Activated CD8-positive, alpha-beta memory T cell treated with anti-CD3 and anti-CD28 coated beads, Interleukin-2, amount 10 ng/mL, durations not matched to agents 7 days and 5 days (primary cell): ENCODE measurements around the gene OR11H6. TPM values are rescaled to one million over a fixed set of nuclear protein-coding genes. Genes with fewer than 3 reads are reported as not detected.
"Not testable (repeated sequence)": the region's sequence is repeated elsewhere in the genome, so short reads cannot be mapped to it uniquely, and the experiment has no call there.

Experiments used
- ATAC-seq: fragments of 150-1000 bp; cut with Tn5 transposase; one replicate; pipeline ENCODE4 v1.10.0; 2021; ENCODE audit warnings: moderate library complexity
- CTCF ChIA-PET: fragments of 350-600 bp; sonication (Branson Sonifier 250); formaldehyde crosslinking; loops from one replicate; lab custom pipeline; 2021; ENCODE audit warnings: antibody characterized with exemption; lab: Charles Lee
- DNase-seq: peaks from one replicate; pipeline ENCODE4 v3.0.0-alpha.2; 2020
- H3K27ac Mint-ChIP-seq: one replicate; pipeline ENCODE4 v1.8.0; 2021; ENCODE audit warnings: mild to moderate bottlenecking, mixed read lengths
- H3K27me3 Mint-ChIP-seq: one replicate; pipeline ENCODE4 v1.8.0; 2021; ENCODE audit warnings: mixed read lengths
- H3K36me3 Mint-ChIP-seq: one replicate; pipeline ENCODE4 v1.8.0; 2021; ENCODE audit warnings: mild to moderate bottlenecking, mixed read lengths
- H3K4me1 Mint-ChIP-seq: one replicate; pipeline ENCODE4 v1.8.0; 2021; ENCODE audit warnings: mixed read lengths
- H3K4me3 Mint-ChIP-seq: one replicate; pipeline ENCODE4 v1.8.0; 2021; ENCODE audit warnings: mild to moderate bottlenecking, moderate library complexity, mixed read lengths
- H3K9me3 Mint-ChIP-seq: one replicate; pipeline ENCODE4 v1.8.0; 2022; ENCODE audit warnings: low read depth, mixed read lengths
- total RNA-seq, 2 experiments: library from RNA; stranded (reverse); gene quantifications; one replicate each; pipeline ENCODE4 v1.2.3, GENCODE V29; 2021

The OR11H6 gene
- total RNA-seq, 2 experiments from 2014 or later = not detected

DNA sequence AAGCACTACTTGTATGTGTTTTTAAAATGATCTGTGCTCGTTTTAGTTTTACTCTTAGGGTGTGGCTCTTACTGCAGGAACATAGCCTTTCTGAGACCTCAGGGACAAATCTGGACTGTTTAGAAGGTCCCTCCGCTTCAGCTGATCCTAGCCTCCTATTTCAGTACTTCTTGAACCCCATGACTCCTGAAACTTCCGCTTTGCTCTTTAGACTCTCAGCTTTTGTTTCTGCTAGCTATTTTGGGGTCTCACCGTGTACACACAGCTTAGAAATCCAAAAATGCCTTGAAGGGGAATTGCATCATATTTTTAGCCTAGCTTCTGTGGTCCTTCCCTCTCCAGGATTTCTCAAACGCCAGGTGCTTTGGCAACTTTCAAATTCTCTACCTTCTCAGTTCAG lies 24.5 kb upstream of the OR11H6 start:
- Mint-ChIP-seq H3K27me3 (peaks cover 12% of the 10 kb centered on the region), H3K4me1 (no peaks in the 10 kb centered on the region), H3K9me3 (no peaks in the 10 kb centered on the region), H3K36me3 (no peaks in the 10 kb centered on the region), H3K27ac (no peak overlapping the region), H3K4me3 (no peak overlapping the region)
- no peak for DNase-seq
- no peak for ATAC-seq
- CTCF ChIA-PET = no interaction called here

DNA sequence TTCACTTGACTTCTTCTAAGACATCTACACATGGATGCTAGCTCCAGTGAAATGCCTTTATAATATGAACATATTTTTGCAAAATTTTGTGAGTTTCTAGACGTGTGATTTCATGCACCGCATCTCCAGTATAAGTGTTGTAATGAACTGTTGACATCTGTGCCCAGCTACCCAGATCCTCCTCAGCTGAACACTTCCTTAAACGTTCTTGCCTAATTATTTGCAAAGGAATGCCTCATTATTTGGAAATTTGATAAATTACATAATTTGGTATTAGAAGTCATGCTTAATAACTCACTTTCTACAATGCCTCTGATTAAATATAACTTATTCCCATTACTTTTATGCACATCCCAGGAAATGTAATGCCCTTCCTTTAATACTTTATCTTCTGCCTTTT lies 18.8 kb upstream of the OR11H6 start:
- Mint-ChIP-seq H3K27ac (no peak overlapping the region), H3K4me3 (no peak overlapping the region), H3K36me3 (no peaks in the 10 kb centered on the region), H3K27me3 (peaks cover 6% of the 10 kb centered on the region), H3K4me1 (no peaks in the 10 kb centered on the region), H3K9me3 (no peaks in the 10 kb centered on the region)
- DNase-seq (no peak), ATAC-seq (no peak)
- CTCF ChIA-PET = no interaction called here

DNA sequence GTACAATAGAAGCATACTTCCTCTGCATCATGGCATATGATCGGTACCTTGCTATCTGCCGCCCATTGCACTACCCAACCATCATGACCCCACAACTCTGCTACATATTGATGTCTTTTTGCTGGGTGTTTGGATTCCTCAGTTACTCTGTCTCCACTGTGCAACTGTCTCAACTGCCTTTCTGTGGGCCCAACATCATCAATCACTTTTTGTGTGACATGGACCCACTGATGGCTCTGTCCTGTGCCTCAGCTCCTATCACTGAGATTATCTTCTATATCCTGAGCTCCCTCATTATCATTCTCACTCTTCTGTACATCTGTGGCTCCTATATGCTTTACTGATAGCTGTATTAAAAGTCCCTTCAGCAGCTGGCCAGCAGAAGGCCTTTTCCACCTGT lies 13.9 kb upstream of the OR11H6 start:
- no peaks in the 10 kb centered on the region for H3K9me3 Mint-ChIP-seq
- DNase-seq (no peak), ATAC-seq (no peak)
- no peaks in the 10 kb centered on the region for H3K4me1 Mint-ChIP-seq
- peaks cover 4% of the 10 kb centered on the region for H3K27me3 Mint-ChIP-seq
- H3K36me3 Mint-ChIP-seq = no peaks in the 10 kb centered on the region
- CTCF ChIA-PET = no interaction called here
- no peak overlapping the region for H3K27ac Mint-ChIP-seq
- no peak overlapping the region for H3K4me3 Mint-ChIP-seq

DNA sequence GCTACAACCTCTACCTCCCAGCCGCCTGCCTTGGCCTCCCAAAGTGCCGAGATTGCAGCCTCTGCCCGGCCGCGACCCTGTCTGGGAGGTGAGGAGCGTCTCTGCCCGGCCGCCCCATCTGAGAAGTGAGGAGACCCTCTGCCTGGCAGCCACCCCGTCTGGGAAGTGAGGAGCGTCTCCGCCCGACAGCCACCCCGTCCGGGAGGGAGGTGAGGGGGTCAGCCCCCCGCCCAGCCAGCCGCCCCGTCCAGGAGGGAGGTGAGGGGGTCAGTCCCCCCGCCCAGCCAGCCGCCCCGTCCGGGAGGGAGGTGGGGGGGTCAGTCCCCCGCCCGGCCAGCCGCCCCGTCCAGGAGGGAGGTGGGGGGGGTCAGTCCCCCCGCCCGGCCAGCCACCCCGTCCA lies 11.1 kb upstream of the OR11H6 start:
- ATAC-seq, CTCF ChIA-PET, H3K9me3 Mint-ChIP-seq, H3K27me3 Mint-ChIP-seq, H3K36me3 Mint-ChIP-seq, H3K4me1 Mint-ChIP-seq, H3K27ac Mint-ChIP-seq, H3K4me3 Mint-ChIP-seq, DNase-seq: not testable (repeated sequence)

DNA sequence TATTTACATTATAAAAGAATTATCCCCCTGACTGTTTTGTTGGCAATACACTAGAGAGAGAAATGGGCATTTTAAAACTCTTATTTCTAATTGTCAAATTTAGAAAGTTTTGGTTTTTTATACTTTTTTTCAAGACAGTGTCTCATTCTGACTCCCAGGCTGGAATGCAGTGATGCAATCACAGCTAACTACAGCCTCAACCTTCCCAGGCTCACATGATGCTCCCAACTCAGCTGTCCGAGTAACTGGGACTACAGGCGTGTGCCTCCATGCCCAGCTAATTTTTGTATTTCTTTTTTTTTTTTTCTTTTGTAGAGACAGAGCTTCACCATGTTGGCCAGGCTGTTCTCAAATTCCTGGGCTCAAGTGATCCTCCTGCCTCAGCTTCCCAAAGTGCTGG lies 8.3 kb upstream of the OR11H6 start:
- no peak overlapping the region for H3K4me3 Mint-ChIP-seq
- no peak for DNase-seq
- H3K27ac Mint-ChIP-seq = no peak overlapping the region
- CTCF ChIA-PET = no interaction called here
- no peaks in the 10 kb centered on the region for H3K9me3 Mint-ChIP-seq
- H3K27me3 Mint-ChIP-seq = no peaks in the 10 kb centered on the region
- no peaks in the 10 kb centered on the region for H3K36me3 Mint-ChIP-seq
- no peaks in the 10 kb centered on the region for H3K4me1 Mint-ChIP-seq
- no peak for ATAC-seq

DNA sequence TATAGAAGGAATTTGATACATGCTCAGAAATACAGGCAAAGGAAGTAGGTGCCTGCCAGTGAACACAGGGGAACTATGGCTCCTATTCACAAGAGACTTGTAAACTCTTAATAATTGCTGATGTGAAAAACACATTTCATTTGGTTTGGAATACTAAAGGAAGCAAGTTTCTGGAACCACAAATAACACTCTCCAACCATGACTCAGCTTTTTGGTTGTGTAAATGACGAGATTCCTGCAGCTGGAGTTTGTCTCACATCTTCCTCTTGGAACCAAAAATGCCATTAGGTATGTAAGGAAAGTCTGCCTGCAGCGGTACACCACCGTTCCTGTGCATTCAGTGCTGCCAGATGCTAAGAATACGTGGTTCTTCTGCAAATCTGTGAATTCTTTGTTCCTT lies 4.5 kb upstream of the OR11H6 start:
- Mint-ChIP-seq H3K27me3 (no peaks in the 10 kb centered on the region), H3K27ac (no peak overlapping the region), H3K9me3 (no peaks in the 10 kb centered on the region), H3K4me3 (no peak overlapping the region), H3K4me1 (no peaks in the 10 kb centered on the region), H3K36me3 (no peaks in the 10 kb centered on the region)
- no peak for DNase-seq
- no peak for ATAC-seq
- CTCF ChIA-PET = no interaction called here

DNA sequence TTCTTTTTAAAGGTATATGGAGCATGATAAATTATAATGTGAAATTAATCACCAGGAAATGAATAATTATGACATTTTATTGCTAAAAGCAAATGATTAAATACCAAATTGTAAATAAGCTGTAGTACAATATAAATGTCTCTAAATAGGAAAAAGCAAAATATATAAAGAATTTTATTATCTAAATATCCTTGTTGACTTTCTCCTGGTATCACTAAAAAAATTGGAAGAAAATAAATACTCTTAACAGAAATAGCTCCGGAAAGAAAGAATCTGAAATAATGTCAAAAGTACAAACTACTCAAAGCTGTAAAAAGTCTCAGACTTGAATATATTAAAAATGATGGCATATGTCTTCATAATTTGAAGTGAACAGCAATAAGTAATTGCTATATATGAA lies 5.2 kb downstream of the OR11H6 start, which contains the start of gene OR11H7:
OR11H7 (plus strand) TSS at position 301 of the 400 bp plus-strand sequence.
- no peaks in the 10 kb centered on the region for H3K4me1 Mint-ChIP-seq
- no peaks in the 10 kb centered on the region for H3K36me3 Mint-ChIP-seq
- CTCF ChIA-PET = no interaction called here
- no peak for DNase-seq
- H3K9me3 Mint-ChIP-seq = no peaks in the 10 kb centered on the region
- H3K4me3 Mint-ChIP-seq = no peak within 1 kb of the TSS
- H3K27ac Mint-ChIP-seq = no peak within 1 kb of the TSS
- no peaks in the 10 kb centered on the region for H3K27me3 Mint-ChIP-seq
- no peak for ATAC-seq

DNA sequence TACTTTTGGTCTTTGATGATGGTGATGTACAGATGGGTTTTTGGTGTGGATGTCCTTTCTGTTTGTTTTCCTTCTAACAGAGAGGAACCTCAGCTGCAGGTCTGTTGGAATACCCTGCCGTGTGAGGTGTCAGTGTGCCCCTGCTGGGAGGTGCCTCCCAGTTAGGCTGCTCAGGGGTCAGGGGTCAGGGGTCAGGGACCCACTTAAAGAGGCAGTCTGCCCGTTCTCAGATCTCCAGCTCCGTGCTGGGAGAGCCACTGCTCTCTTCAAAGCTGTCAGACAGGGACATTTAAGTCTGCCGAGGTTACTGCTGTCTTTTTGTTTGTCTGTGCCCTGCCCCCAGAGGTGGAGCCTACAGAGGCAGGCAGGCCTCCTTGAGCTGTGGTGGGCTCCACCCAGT lies 11.9 kb downstream of the OR11H6 start:
- CTCF ChIA-PET, H3K4me3 Mint-ChIP-seq, H3K27ac Mint-ChIP-seq, H3K9me3 Mint-ChIP-seq, ATAC-seq, H3K36me3 Mint-ChIP-seq, H3K27me3 Mint-ChIP-seq, H3K4me1 Mint-ChIP-seq, DNase-seq: not testable (repeated sequence)

DNA sequence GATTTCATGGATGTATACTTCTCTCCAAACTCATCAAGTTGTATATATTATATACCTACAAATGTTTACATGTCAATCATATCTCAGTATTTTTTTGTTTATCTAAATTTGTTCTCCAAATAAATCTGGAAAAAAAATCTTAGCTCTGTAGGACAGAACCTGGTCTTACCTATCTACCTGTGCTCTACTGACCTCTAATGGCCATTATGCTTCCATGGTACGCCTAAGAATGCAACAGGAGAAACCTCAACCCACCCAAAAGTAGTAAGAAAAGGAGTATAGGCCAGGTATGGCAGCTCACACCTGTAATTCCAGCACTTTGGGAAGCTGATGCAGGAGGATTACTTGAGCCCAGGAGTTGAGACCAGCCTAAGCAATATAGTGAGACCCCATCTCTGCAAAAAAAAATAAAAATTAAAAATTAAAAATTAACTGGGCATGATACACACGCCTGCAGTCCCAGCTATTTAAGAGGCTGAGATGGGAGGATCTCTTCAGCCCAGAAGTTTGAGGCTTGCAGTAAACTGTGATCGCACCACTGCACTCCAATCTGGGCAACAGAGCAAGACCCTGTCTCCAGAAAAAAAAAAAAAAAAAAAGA lies 24.2 kb downstream of the OR11H6 start:
- no peak for ATAC-seq
- no peaks in the 10 kb centered on the region for H3K36me3 Mint-ChIP-seq
- no peak overlapping the region for H3K4me3 Mint-ChIP-seq
- H3K27me3 Mint-ChIP-seq = no peaks in the 10 kb centered on the region
- no peaks in the 10 kb centered on the region for H3K4me1 Mint-ChIP-seq
- H3K27ac Mint-ChIP-seq = no peak overlapping the region
- CTCF ChIA-PET = interaction anchor here (0.6 to 1.2 kb wide), 2 partner anchors 9 to 48 kb away, joined by 3 read pairs; no protein-coding TSS in a partner anchor
- no peaks in the 10 kb centered on the region for H3K9me3 Mint-ChIP-seq
- DNase-seq = no peak

DNA sequence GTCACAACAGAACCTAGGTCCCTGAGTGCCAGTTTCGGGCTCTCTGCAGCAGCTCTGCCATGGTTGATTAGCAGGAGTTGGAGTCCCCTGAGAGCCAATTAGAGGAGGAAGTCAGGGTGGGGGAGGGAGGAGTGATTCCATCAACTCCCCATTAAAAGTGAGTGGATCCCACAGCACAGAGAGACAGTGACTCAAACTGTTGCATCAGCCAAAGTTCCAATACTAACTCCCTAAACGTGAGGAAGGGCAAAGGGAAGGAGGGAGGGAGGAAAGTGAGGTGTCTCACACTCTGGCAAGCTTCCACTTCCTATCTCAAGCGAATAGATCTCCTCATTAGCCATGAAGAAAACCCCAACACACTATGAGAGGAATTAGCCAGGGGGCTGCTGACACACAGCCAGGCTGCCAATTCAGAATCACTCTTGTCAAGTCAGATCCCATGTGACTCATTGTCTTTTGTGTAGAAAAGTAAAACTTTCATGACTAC lies 39.2 kb downstream of the OR11H6 start:
- ATAC-seq (no peak), DNase-seq (no peak)
- H3K27me3 Mint-ChIP-seq = no peaks in the 10 kb centered on the region
- no peaks in the 10 kb centered on the region for H3K36me3 Mint-ChIP-seq
- H3K4me3 Mint-ChIP-seq = no peak overlapping the region
- H3K27ac Mint-ChIP-seq = no peak overlapping the region
- CTCF ChIA-PET = no interaction called here
- H3K4me1 Mint-ChIP-seq = no peaks in the 10 kb centered on the region
- no peaks in the 10 kb centered on the region for H3K9me3 Mint-ChIP-seq

DNA sequence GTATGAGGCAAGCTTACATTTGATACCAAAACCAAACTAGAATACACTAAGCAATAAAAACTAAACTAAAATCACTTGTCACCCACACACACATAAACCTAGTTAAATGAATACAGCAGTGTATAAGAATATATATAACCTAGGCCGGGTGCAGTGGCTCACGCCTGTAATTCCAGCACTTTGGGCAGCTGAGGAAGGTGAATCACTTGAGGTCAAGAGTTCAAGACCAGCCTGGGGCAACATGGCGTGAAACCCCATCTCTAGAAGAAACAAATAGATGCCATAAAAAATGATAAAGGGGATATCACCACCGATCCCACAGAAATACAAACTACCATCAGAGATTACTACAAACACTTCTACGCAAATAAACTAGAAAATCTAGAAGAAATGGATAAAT lies 40.9 kb downstream of the OR11H6 start:
- DNase-seq, H3K4me1 Mint-ChIP-seq, H3K9me3 Mint-ChIP-seq, H3K4me3 Mint-ChIP-seq, ATAC-seq, CTCF ChIA-PET, H3K36me3 Mint-ChIP-seq, H3K27ac Mint-ChIP-seq, H3K27me3 Mint-ChIP-seq: not testable (repeated sequence)

DNA sequence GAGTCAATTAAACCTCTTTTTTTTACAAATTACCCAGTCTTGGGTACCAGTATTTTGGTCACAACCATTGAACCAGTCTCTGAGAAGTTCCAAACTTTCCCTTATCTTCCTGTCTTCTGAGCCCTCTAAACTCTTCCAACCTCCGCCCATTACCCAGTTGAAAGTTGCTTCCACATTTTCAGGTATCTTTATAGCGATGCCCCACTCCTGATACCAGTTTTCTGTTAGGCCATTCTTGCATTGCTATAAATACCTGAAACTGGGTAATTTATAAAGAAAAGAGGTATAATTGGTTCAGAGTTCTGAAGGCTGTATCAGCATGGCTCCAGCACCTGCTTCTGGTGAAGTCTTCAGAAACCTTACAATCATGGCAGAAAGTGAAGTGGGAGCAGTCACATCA lies 50.6 kb downstream of the OR11H6 start:
- no peak overlapping the region for H3K27ac Mint-ChIP-seq
- H3K9me3 Mint-ChIP-seq = peaks cover 21% of the 10 kb centered on the region
- H3K4me1 Mint-ChIP-seq = peaks cover 6% of the 10 kb centered on the region
- H3K36me3 Mint-ChIP-seq = peaks cover 35% of the 10 kb centered on the region
- ATAC-seq (no peak), DNase-seq (no peak)
- H3K4me3 Mint-ChIP-seq = no peak overlapping the region
- H3K27me3 Mint-ChIP-seq = no peaks in the 10 kb centered on the region
- CTCF ChIA-PET = no interaction called here
